ENCODE results near the gene GH1.

The GH1 gene

DNA sequence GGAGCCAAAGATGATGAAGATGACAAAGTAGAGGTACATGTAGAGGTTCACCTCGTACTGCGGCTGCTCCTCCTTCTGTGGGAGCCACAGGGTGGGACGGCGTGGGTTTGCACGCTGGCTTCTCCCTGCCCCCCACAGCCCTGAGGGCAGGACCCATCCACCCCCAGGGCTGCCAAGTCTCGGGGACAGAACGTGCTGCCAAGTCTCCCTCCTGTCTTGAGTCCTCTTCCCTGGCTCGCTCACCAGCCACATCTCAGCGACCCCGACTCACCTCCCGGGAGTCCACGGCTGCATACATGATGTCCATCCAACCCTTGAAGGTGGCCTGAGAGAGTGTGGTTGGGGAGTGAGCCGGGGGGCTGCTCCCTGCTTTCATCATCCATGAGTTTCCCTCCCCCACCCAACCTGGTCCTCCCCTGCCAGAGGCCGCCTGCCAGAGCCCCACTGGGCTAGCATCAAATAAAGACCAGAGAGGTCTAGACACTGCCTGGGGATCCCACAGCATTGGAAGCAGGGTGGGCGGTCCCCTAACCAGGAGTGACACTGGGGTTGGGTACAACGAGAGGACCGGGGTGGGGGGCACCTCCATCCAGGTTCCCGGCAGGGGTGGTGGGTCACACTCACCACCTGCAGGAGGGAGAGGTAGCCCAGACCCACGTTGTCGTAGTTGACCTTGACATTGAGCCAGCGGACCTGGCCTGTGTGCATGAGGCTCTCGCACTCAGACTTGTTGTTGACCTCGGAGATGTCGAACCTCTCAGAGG is 26.3 kb upstream of the GH1 start:
- DNase-seq, result no peak

DNA sequence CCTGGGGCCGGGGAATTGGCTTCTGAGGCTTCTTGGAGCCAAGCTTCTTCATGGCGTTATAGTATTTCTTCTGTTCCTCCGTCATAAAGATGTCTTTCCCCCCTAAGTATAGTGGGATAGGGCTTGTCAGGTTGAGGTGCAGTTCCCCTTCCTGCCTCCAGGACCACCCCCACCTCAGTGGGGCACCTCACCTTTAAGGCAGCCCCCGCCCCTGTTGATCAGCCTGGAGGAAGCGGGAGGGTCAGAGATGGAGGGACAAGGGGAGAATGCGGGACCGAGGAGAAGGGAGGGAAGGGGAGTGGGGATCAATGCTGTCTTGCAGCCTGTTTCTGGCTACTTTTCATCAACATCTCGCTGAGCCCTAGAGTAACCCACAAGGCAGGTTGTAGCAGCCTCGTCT is 25.1 kb upstream of the GH1 start:
- no peak for DNase-seq

DNA sequence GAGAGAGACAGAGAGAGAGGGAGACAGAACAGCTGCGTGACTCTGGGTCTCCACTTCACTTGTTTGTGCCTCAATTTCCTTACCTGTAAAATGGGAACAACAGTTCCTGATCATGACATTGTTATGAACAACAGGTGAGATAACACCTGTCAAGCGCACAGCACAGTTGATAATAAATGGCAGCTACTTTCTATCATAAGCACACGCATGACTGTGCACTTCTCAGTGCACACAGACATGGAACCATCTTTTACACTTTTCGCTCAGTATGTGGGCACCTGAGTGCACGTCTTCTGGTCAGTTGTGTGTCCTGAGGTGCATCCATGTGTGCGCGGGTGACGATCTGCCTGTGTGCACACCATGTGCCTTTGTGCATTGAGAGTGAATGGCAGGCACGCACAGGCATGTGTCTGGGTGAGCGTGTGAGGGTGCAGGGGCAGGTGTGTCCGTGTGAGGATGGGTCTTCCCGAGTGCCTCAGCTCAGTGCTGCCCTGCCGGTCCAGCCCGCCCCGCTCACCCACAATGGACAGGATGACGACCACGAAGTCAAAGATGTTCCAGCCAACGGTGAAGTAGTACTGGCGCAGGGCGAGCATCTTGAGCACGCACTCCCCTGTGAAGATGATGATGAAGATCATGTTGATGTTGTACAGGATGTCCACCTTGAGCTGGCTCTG is 23.8 kb upstream of the GH1 start:
- no peak for DNase-seq

DNA sequence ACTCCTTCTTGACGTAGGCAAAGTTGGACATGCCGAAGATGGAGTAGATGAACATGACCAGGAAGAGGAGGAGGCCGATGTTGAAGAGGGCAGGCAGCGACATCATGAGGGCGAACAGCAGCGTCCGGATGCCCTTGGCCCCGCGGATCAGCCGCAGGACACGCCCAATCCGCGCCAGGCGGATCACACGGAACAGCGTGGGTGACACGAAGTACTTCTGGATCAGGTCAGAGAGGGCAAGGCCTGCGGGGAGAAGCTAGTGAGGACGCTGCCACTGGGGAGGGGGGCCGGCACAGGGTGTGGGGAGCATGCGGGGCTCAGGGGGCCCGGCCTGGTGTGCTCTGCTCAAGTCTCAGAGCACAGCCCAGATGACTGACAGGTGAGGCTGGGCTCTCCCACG is 23.1 kb upstream of the GH1 start:
- no peak for DNase-seq

DNA sequence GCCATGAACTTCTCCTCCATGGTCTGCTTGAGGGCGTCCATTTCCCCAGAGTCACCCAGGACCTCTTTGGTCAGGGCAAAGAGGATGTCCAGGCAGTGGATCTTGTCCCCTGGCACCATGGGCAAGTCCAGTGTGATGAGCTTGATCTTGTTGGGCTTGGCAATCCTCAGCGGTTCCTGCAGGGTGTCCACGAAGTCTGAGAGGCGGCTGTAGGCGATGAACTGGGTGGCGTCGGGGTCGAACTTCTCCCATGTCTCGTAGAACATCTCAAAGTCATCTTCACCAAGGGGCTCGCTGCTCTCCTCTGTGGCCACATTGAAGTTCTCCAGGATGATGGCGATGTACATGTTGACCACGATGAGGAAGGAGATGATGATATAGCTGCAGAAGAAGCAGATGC is 22.5 kb upstream of the GH1 start:
- no peak for DNase-seq

DNA sequence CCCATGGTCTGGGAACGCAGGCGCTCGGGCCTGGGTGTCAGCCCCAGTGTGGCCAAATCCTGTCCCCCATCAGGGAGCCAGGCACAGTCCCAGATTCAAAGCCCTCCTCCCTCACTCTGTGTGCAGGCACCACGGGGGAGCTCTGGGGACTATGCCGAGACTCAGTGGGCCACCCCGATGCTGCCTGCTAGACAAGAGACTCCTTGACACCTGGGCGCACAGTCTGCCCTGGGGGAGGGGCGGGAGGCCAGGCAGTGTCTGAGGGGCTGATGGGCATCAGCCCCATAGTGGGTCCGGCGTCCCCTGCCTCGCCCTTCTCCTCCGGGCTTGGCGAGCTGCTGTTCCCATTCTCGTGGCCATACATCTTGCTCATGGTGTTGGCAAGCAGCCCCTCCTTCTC is 21.9 kb upstream of the GH1 start:
- DNase-seq, result no peak

DNA sequence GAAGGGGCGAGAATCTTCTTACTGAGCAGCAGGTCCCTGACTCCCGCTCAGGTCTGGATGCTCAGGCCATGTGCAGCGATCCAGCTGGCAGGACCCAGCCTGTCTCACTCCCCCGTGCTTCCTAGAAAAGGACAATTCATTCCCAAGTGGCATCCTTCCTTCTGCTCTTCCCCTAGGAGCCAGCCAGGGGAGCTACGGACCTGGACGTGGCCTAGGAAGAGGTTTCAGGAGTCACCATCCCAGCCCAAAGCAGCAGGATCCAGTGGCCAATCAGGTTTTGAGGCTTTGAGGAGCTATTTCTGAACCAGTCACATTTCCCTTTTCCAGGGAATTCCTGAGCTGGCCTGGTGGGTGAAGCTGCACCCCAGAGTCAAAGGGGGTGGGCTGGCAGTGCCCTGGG is 21.2 kb upstream of the GH1 start:
- no peak for DNase-seq

- no peak for DNase-seq
These were observed 20.8 kb upstream of the GH1 start for GRCh38 chr17:63939401-63939800.

DNA sequence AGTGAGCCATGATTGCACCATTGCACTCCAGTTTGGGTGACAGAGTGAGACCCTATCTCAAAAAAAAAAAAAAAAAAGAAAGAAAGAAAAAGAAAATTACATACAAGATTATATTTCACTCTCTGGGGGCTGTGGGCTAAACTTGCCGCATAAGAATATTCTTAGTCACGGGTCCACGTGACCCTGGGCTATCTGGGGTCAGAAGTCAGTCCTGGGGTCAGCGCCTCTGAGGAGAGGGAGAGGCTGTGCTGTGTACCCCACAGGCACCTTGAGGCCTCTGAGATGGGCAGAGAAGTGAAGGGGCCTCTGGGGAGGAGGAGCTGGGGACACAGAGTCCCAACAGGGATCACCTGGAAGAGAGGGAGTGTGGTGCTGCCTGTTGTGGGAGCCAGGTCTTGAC is 19.3 kb upstream of the GH1 start:
- DNase-seq, result no peak

DNA sequence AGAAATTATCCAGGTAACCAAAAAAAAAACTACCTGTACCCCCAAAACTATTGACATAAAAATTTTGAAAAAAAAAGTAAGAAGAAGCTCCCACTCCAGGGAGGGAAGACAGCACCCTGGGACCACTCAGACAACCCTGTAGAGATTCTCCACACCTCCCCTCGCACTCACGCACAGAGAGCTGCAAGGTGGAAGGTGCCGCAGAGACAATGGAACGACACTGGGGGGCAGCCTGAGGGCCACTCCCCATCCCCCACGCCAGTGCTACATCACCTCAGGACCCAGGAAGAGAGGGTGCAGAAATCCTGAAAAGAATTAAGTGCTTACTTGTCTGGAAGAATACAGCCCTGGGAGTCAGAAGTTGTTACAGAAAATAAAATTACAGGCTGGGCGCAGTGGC is 18.7 kb upstream of the GH1 start:
- DNase-seq, result no peak

DNA sequence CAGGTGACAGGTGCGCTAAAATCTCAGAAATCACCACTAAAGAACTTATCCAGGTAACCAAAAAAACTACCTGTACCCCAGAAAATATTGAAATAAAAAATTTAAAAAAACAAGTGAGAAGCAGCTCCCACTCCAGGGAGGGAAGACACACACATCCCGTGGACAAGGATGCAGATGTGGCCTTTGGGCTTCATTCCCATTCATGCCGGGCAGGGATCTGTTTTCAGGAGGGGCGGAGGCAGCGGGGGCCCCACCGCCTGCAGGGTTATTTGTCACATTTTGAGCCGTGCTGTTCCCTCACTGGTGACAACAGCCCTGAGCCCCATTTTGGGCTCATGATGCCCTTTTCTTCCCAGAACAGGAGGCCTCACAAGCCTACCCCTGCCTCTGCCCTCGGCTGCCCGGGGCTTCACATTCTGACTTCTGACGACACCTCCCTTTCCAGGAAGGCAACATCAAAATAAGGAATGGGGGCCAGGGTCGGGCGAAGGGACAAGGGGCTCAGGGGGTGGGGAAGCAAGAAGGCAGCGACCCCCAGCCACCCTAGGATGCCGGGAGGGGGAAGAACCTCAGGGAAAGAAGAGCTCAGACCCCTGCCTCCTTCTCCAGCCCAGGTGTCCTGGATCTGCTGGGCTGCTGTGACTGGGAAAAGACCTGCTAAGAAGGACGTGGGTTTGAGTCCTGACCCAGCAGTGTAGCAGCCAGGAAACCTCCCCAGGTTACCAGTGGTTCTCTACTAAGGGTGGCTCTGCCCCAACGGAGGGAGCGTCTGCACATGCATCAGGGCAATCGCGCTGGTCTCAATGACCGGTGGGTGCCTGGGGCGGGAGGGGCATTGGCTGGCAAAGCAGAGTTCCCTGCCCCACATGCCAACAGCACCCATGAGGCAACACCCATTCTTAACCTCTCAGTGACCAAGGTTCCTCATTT is 15.8 kb upstream of the GH1 start:
- no peak for DNase-seq

DNA sequence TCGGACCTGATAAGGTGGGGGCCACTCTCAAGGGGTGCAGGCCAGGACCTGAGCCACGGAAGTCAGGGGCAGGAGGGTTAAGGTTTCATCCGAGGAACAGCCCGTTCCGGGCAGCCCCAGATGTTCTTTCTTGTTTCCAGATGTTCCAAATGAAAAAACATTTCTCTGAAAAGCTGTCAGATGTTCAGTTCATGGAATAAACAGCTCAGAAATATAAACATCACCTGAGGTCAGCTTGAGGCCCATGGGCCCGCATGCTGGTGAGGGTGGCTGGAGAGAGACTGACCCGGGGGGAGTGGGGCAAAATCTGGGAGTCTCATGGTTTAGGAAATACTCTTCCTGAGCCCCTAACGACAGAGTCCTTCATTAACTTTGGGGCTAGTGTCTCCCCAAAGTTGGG is 15.0 kb upstream of the GH1 start:
- no peak for DNase-seq

- no peak for DNase-seq
These were observed 14.1 kb upstream of the GH1 start for GRCh38 chr17:63932721-63933120.

DNA sequence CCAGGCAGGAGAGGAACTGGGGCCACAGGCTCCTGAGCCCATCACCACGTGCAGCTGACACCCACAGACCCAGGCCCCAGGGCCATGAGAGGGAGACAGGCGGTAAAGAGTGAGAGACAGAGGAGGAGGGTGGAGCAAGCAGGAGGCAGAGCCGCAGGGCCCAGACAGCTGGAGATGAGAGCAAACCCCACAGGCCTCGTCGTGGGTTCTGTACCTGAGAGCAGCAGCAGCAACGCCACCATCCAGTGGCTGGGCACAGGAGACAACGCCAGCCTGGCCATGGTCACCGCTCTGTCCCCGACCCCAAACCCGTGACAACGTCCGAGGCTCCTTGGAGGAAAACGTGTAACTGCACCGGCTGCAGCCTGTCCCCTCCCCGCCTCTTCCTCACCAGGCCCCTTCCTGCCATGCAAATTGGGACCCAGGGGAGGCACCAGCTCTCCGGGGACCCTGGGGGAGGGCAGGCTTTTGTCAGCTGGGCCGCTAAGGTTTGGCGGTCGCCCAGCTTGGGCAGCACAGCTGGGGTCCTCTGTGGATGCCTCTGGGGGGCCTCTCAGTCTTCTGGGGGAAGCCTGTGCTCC is 13.4 kb upstream of the GH1 start, which contains the start of gene CD79B:
Gene CD79B, minus strand, starts transcription at position 351 of the 581 bp plus-strand sequence. Its CDS starts 70 bp downstream, at position 281.
- no peak for DNase-seq

- DNase-seq, result no peak
These were observed 12.4 kb upstream of the GH1 start for GRCh38 chr17:63930951-63931575.

GRCh38 chr17:63929860-63930766 is 11.5 kb upstream of the GH1 start:
- no peak for DNase-seq

DNA sequence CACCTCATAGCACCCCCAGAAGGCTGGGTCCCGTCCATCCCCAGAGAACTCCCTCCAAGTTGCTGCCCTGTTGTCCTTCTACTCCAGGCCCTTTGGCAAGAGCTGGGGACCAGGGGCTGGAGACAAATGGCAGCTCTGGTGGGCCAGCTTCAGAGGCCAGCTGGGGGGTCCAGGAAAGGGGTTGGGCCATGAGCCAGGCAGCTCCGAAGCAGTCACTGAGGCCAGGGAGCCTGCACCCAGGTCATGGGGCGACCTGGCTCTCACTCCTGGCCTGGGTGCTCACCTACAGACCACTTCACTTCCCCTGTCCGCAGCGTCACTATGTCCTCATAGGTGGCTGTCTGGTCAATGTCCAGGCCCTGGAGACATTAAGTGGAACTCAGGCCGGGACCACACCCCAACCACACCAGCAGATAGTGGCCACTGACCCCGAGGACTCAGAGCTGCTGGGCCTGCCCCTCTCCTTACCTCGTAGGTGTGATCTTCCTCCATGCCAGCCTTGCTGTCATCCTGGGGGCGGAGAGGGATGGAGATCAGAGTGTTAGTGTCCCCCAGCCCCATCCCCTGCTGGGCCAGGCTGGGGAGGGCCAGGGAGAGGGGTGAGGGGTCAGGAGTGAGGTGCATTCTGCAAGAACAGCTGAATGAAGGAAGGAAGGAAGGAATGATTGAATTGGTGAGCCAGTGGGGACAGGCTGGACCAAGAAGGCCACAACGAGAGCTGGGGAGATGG is 10.5 kb upstream of the GH1 start:
- no peak for DNase-seq

DNA sequence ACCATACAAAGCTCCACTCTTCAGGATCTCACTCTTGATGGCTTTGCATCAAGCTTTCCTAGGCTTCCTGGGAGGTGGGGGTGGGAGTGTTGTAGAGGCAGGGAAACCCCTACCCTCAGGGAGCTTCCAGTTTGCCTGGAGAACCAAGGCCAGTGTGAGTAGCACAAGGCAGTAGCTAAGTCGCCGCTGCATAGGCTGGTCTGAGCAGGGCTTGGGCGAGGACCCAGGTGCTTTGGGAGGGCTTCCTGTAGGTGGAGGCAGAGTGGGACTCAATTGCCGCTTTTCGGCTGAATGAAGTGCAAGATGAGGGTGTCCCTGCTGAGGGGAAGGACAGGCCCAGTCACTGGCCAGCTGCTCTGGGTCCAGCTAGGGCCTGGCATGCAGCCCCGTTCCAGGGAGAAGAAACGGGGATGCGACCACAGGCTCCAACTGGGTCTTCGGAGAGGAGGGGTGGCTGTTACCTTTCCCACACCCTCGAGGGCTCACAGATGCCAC is 9.6 kb upstream of the GH1 start:
- no peak for DNase-seq

DNA sequence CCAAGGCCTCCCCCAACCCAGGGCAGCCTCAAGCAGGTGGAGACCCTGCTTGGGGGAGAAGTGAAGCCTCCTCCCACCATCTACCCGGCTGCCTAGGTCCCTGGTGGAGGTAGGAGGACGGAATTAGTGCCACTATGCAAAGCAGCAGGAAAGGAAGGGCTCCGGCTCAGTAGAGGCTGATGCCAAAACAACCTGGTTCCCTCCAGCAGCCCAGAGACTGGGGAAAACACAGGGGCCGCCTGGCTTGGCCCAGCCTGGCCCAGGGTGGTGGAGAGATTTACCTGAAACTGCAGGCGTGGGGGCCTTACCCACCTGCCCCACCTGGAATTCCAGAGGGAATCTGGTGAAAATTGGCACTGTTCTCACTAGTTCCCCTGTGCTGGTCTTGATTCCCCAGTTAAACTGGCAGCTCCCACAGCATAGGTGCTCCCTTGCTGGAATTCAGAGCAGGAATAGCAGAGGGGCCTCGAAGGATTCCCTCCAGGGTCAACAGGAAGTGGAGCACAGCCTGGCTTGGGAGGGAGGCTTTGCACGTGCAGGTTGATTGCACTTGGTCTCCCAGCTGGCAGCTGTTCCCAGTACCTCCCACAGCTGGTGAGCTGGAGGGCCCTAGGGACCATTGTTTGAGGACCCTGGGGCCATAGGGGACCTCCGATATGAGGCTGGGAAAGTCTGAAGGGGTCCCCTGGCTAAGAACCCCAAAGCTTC is 9.0 kb upstream of the GH1 start:
- no peak for DNase-seq

GRCh38 chr17:63926164-63926563 is 7.5 kb upstream of the GH1 start:
- no peak for DNase-seq

Data from NCI-H2081 (cell line).